ENCODE results near the gene SFSWAP.
"Not testable (repeated sequence)": the region's sequence is repeated elsewhere in the genome, so short reads cannot be mapped to it uniquely, and the experiment has no call there.

The SFSWAP gene

GRCh38 chr12:131736446-131737149, 25.7 kb downstream of the SFSWAP start:
- no peak for DNase-seq (ENCODE audit: low spot score)

DNA sequence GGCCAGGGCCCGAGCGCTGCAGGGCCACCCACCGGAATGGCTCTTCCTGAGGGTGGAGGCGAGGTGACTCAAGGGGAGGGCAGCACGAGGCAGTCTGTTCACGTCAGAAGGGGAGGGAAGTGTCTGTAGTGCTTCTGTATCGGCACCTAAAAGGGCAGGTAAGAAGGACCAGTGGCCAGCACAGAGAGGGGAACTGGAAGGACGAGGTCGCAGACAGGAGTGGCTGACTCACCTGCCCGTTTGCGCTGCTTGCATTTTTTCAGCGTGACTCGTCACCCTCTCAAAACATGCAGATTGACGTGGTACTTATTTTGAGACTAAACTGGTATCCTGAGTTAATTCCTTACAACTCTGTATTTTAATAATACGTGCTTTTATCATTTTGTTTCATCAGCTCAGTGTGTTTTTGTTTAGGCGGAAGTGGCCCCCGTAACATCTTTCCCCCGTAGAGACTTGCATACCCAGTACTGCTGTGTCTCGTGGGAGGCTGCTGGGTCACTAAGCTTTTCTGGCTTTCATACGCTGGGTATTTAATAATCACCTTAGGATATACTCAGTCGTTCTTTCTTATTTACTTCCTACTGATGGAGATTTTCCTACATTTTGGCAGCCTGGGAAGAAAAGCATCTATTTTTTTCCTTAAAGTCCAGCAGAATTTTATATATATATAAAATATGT, 26.4 kb downstream of the SFSWAP start:
- no peak for DNase-seq (ENCODE audit: low spot score)

DNA sequence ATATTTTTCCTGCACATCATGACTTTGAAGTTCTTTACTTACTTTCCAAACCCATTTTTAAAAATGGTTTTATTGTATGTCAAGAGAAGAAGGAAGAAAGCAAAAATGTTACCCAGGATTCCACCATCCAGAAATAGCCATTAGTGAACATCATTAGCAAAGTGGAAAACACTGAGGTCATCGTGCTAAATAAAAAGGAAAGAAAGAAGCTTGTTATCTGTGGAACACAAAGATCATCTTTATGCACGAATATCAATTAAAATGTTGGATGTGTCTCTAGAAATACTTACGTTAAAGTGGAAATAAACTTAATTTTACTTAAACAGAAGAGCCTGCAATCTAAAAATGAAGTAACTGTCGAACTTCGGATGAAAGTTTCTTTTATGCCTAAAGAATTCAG, 27.3 kb downstream of the SFSWAP start:
- DNase-seq (ENCODE audit: low spot score): no peak

GRCh38 chr12:131740626-131741025, 29.7 kb downstream of the SFSWAP start:
- no peak for DNase-seq (ENCODE audit: low spot score)

GRCh38 chr12:131742761-131743160, 31.9 kb downstream of the SFSWAP start:
- not testable (repeated sequence) for DNase-seq (ENCODE audit: low spot score)

DNA sequence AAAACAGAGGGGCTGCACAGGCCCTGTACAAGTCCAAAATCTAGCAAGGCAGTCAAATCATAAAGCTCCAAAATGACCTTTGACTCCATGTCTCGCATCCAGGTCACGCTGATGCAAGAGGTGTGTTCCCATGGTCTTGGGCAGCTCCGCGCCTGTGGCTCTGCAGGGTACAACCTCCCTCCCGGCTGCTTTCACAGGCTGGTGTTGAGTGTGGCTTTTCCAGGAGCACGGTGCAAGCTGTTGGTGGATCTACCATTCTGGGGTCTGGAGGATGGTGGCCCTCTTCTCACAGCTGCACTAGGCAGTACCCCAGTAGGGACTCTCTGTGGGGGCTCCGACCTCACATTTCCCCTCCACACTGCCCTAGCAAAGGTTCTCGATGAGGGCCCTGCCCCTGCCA, 32.5 kb downstream of the SFSWAP start:
- DNase-seq (ENCODE audit: low spot score): not testable (repeated sequence)

DNA sequence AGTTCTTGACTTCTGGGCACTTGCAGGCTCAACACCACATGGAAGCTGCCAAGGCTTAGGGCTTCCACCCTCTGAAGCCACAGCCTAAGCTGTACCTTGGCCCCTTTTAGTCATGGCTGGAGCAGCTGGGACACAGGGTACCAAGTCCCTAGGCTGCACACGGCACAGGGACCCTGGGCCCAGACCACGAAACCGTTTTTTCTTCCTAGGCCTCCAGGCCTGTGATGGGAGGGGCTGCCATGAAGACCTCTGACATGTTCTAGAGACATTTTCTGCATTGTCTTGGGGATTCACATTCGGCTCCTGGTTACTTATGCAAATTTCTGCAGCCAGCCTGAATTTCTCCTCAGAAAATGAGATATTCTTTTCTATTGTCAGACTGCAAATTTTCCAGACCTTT, 33.0 kb downstream of the SFSWAP start:
- not testable (repeated sequence) for DNase-seq (ENCODE audit: low spot score)

GRCh38 chr12:131744675-131745074, 33.8 kb downstream of the SFSWAP start:
- not testable (repeated sequence) for DNase-seq (ENCODE audit: low spot score)

GRCh38 chr12:131745706-131746105, 34.8 kb downstream of the SFSWAP start:
- DNase-seq (ENCODE audit: low spot score): no peak

DNA sequence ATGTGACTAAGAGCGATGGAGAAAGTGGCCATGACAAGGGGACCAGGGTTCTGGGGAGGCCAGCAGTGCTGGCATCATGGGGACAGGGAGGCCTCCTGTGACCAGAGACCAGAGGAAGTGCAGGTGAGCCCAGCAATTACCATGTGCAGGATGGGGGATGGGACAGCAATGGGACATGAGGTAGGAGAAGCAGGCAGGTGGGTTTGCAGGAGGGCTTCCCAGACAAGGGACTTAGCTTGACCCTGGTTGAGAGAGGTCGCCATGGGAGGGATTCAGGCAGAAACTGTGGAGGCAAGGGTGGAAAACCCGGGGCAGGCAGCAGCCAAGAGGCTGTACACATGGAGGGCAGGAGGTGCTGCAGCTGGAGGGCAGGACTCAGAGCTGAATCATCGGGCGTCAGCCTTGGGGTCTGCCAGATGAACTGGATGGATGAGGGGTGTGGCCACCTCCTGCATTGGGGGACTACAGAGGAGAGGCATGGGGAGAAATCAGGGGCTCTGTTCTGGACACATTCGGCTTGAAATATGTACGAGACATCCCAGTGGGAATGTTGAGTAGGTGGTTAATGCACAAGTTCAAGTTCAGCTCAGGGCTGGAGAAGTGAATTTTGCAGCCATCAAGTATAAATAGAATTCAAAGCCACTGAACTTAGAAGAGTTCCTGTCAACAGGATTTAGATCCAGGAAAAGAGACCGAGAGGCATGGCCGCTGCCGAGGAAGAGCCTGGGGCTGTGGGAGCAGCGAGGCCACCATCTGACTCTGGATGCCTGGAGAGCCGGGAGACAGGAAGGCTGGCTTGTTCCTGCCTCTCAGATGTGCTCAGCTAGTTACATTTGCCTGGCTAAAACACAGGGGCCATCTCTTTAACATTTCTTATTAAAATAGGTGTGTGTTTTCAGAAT, 36.6 kb downstream of the SFSWAP start:
- DNase-seq (ENCODE audit: low spot score): no peak

DNA sequence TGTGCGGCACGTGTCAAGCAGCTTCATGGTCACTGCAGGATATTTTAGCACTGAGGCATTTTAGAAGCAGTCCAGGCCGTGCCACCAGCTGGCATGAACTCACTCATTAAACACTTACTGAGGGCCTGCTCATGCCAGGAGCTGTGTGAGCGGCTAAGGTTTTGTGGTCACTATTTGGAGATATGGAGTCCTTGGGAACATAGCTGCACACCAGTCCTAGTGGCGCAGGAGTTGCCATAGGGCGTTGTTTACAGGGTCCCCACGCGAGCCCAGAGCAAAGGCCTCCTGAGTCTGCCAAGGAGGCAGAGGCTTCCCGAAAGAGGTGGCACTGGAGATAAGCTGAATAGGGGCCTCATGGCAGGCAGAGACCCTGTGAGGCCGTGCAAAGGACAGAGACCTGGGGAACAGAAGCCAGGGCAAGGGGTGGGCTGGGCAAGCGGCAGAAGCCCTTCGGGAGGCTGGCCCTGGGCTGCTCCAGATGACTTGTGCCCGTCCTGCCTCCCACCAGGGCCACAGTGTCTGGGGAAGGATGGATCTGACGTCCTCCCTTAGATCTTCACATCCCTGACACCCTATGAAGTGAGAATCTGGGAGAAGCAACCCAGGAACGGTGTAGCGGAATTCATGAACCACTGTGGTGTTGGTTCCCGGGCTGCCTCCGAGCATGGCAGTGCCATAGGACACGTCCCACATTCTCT, 38.9 kb downstream of the SFSWAP start:
- DNase-seq (ENCODE audit: low spot score): no peak

DNA sequence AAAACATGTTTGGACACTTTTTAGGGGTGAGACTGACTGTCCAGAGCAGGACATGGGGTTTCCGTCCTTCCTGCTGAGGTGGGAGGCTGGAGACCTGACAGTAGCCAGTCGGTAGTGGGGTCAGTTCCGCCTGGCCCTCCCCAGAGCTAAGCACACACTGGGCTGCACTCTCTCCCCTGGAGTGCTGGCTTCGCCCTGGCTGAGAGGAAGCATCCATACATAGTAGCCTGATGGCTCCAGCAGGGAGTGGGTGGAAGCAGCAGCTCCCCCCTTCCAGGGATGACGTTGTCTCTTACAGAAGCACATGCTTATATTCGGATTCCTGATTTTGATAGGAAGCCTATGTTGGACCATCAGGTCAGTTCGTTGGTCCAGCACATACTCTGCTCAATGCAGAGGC, 40.4 kb downstream of the SFSWAP start:
- DNase-seq (ENCODE audit: low spot score): no peak

DNA sequence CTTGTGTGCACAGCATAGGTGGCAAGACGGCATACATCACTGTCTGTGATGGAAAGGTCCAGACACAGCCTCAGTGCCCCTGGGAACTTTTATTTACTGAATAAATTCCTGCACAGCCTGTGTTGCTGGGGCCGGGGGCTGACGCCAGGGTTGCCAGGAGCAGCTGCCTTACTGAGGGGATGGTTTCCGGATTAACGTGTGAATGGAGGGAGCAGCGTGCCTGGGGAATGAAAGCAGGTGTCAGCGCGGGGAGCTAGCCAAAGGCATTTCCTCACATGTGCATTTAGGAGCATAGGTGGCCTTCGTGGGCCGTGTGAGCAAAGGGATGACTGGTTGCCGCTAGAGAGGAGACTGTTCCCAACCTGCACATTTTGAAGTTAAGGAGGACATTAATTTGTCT, 41.6 kb downstream of the SFSWAP start:
- no peak for DNase-seq (ENCODE audit: low spot score)

GRCh38 chr12:131753005-131753404, 42.1 kb downstream of the SFSWAP start:
- DNase-seq (ENCODE audit: low spot score): no peak

DNA sequence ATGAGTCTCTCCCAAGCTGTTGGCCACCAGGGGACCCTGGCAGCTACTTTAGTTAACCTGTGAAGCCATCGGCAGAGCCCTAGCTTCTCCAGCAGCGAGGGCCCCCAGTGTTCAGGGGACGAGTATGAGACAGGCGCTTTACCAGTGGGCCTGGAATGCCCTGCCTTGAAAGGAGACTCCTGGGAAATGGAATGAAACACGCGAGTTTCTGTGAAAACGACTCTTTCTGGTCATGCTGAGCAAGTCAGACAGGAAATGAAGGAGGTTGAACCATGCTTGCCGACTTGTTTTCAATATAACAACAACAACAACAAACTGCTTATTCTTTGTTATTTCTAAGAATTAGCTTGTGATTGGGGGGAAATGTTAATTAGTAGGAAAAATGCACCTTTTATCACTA, 42.9 kb downstream of the SFSWAP start:
- DNase-seq (ENCODE audit: low spot score): no peak

DNA sequence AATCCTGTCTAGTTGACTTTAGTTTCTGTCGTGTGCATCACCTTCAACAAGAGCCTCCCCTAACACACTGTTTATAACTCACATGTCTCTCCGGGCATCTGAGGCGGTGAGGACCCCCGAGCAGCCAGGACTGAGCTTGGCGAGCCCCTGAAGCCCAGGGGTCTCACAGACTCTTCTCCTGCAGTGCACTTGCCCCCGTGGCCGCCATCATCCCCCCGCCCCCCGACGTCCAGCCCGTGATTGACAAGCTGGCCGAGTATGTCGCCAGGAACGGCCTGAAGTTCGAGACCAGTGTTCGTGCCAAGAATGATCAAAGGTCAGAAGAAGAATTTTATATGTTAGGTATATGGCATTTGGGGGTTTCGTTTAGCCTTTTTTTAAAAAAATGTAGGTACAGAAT, 43.3 kb downstream of the SFSWAP start:
- DNase-seq (ENCODE audit: low spot score): no peak

DNA sequence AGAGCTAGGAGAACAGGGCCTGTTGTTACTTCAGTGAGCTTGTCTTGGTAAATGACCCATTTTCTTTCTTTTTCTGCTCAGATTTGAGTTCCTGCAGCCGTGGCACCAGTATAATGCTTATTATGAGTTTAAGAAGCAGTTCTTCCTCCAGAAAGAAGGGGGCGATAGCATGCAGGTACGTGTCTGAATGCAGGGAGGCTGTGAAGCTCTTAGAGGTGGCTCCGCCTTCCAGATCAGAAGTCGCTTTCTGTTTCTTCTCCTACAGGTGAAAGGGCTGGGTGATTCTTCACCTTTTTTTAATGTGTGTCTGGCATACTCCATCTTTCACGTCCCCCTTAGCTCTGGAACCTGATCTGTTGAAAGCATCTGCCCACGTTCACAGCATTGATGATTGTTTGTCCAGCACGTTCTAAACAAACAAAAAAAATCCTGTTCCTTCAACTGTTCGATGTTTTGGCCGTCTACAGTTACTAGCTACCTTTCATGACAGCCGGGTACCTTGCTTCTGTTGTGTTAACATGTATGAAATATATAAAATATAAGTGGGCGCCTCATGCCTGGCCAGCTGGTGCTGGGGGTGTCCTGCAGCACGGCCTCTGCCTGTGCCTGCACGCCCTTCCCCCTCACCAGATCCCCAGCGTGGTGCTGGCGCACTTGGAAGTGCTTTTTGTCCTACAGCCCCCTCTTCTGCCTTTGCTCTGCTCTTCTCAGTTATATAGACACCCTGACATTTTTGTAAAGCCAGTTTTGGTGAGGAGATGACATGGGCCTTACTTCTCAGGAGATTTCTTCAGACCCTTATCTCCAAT, 44.6 kb downstream of the SFSWAP start:
- DNase-seq (ENCODE audit: low spot score): peak; percentile 63

DNA sequence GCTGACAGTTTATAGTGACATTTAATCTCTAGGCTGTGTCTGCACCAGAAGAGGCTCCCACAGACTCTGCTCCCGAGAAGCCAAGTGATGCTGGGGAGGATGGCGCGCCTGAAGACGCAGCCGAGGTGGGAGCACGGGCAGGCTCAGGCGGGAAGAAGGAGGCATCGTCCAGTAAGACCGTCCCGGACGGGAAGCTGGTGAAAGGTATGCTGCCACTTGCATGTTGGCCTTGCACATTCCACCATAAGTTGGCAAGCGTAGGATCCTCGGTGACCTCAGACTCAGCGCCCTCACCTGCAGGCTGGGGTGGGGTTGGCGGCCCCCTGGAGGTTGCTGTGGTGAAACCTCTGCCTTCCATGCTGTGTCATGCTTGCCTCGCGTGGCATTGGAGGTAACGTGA, 45.6 kb downstream of the SFSWAP start:
- DNase-seq (ENCODE audit: low spot score): no peak

- DNase-seq (ENCODE audit: low spot score): no peak
These were observed 46.2 kb downstream of the SFSWAP start for GRCh38 chr12:131757111-131757510.

DNA sequence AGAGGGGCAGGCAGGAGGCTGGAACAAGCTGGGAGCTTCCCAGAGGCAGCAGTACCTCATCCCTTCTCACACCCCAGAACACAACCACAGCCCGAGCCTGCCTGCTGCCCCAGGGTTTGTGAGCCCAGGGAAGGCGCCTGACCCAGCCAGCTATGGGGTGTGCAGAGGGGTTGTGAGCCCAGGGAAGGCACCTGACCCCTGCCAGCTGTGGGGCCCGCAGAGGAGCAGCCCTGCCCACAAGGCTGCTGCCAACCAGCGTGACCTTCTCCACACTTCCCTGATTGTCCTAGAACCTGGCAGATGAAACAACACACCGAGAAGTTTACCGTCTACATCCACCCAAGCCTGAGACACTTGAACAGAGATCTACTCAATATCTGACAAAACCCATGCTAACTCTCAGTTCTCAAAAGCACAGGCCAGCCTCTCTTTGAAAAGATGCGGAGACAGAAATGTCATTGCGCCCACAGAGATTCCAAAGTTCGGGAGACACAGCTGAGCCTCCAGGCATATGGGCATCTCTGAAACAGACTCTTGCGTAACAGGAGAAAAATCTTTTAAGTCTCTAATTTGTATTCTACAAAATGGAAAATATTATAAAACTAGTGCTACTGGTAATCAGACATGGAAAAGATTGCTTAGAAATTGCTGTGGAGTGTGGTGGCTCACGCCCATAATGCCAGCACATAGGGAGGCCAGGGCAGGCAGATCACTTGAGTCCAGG, 47.3 kb downstream of the SFSWAP start:
- no peak for DNase-seq (ENCODE audit: low spot score)

GRCh38 chr12:131759176-131759575, 48.3 kb downstream of the SFSWAP start:
- no peak for DNase-seq (ENCODE audit: low spot score)

Measured in HuH-7 (cell line).